NOMO-1 treated with dmso at 0.1 percent for 144 hours (cell line): Measurements from ENCODE around the gene MLXIP.

Source experiments
- DNase-seq: peaks from one replicate; lab custom pipeline; 2025; ENCODE audit not compliant: unreplicated experiment; lab: John Stamatoyannopoulos, UW

Gene MLXIP

DNA sequence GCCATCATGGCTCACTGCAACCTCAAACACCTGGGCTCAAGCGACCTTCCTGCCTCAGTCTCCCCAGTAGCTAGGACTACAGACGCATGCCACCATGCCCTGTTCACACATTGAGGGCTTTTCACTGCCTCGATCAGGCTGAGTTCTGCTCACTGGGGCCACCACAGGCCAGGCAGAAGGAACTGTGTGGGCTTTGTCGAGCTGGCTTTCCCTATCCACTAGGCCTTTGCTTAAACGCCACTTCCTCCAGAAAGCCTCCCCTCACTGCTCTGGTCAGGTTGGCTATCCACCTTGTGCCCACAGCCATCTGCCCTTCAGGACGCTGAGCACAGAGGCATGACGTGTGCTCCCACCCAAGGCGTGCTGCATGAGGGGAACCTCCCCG is 45.2 kb downstream of the MLXIP start:
- no peak for DNase-seq

- no peak for DNase-seq
Measured at GRCh38 chr12:122124370-122124769, 45.8 kb downstream of the MLXIP start.

DNA sequence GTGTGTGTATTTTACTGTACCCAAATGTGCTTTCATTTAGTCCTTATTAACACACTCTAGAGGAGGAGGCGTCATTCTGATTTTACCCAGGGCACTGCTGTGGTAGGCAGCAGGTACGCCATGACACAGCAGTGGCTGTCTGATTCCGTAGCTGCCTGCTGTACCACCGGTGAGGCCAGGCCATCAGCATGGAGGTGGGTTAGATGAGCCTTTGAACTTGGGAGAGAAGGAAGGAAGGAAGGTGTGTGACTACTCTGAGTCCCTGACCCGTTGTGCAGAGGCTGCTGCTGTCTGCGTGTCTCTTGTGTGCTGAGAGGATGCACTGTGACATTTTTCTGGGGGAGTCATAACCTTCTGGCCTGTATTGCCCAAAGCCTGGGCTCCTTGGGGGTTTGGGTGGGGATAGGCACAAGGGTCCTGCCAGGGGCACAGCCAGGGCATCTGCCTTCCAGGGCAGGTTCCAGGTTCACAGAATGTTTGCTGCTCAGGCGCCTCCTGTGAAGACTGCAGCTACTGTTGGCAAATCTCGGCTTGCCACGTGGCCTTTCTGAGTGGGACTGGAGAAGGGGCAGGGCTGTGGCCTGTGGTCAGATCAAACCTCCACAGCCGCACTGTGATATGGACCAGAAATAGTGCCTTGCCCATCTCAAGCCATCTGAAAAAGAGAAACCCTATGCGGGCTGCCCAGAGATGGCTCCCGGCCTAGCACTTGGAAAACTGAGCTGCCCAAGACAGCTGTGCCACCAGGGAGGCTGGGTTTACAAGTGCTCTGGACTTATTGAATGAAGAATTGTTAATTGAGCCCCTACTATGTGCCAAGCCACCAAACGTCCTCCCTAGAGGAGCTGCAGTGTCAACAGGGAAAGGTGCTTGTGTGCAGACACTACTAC is 47.1 kb downstream of the MLXIP start:
- no peak for DNase-seq

DNA sequence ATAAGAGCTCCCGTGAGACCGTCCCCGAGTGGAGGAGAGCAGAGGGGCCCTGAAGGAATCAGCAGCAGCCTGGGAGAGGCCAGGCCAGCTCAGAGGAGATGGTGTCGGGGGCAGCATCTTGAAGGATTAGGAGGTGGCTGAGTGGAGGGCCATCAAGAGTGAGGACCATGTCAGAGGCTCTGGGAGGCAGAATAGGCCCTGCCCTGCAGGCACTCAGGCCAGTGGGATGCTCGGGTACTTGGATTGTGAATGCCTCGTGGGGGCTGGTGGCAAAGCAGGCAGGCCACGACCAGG is 47.7 kb downstream of the MLXIP start:
- no peak for DNase-seq

GRCh38 chr12:122126713-122127597 is 48.4 kb downstream of the MLXIP start:
- DNase-seq: no peak

- DNase-seq: no peak
Measured at GRCh38 chr12:122127839-122128238, 49.3 kb downstream of the MLXIP start.

DNA sequence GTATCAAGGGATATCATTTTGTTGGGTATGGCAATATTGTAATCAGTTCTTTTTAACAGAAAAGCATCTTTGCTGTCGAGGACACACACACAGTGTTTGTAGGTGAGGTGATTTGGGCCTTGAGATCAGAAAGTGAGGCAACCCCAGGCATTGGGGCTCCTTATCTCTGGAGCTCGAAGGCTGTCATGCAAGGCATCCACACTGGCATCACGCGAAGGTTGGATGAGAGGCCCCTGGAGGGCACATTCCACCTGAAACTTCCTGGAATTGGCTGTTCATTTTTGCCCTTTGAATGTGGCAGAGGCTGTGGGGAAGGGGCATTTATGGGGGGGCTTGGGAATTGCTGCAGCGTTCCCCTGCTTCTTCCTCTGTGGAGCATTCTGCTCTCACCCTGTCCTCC is 49.9 kb downstream of the MLXIP start:
- DNase-seq: no peak

DNA sequence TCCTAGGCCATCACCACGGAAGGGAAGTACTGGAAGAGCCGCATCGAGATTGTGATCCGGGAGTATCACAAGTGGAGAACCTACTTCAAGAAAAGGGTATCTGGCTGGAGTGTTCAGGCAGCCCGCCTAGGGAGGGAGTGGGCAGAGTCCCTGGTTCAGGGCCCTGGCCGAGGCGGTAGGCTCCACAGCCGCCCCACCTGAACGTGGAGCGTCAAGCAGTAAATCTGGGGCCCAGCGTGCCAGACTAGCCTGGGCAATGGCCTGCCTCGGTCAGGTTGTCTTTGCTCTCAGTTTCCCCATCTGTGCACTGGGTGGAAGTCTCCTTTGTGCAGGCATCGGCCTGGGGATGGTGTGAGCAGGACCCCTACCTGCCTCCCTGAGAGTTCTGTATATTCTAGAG is 50.6 kb downstream of the MLXIP start:
- DNase-seq: no peak

DNA sequence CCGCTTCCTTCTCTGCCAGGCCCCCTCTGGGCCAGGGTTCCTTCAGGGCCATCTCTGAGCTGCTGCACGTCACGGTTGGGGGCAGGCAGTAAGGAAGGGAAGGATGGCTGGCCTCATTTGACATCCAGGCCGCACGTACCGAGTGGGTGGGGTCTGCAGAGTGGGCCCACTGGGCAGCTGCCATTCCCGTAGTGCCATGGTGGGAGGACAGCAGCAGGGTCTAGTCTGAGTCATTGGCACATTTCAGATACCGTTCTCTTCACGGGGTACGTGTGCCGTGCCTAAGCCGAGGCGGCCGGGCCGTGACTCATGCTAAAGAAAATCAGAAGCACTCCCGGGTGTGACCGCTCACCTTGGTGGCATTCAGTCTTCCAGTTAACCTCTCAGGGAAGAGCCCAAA is 51.6 kb downstream of the MLXIP start:
- DNase-seq: no peak

GRCh38 chr12:122133192-122133950 is 54.8 kb downstream of the MLXIP start:
- DNase-seq: no peak

GRCh38 chr12:122135437-122136031 is 57.0 kb downstream of the MLXIP start:
- no peak for DNase-seq

GRCh38 chr12:122137229-122137628 is 58.7 kb downstream of the MLXIP start:
- DNase-seq: no peak

- no peak for DNase-seq
Measured at GRCh38 chr12:122137681-122138080, 59.1 kb downstream of the MLXIP start.

GRCh38 chr12:122138181-122138580 is 59.6 kb downstream of the MLXIP start:
- DNase-seq: no peak

GRCh38 chr12:122138616-122139015 is 60.1 kb downstream of the MLXIP start:
- no peak for DNase-seq

DNA sequence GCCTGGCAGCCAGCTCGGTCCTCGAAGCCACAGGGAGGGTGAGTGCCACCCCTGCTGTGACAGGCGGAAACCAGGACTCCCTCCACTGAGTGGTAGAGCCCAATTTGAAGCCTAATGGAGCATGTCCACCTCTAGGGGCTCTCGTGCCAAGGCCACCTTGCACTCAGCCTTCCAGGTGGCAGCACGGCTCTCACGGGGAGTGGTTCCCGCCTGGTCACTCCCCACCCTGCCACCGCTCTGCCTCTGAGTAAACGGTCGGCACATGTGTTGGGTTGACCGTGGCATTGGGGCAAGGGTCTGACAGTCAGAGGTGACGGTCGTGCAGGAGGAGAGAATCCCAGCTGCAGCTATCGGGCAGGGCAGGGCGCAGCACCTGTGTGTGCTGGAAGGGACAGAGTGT is 60.7 kb downstream of the MLXIP start:
- no peak for DNase-seq

DNA sequence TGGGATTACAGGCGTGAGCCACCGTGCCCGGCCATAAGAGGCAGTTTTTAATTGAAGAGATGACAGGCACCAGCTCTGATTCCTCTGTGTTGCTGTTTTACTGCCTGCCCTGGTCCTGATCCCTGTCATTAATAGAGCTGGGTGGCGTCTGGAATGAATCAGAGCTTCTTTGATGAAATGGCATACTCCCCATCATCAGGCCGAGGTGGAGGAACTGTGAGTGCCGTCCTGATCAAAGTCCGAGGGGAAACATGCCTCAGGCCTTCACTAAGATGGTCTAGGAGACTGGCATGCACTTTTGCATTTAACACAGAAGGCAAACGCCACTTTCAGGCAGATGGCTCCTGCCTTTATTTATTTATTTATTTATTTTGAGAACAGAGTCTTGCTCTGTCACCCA is 61.4 kb downstream of the MLXIP start:
- no peak for DNase-seq

DNA sequence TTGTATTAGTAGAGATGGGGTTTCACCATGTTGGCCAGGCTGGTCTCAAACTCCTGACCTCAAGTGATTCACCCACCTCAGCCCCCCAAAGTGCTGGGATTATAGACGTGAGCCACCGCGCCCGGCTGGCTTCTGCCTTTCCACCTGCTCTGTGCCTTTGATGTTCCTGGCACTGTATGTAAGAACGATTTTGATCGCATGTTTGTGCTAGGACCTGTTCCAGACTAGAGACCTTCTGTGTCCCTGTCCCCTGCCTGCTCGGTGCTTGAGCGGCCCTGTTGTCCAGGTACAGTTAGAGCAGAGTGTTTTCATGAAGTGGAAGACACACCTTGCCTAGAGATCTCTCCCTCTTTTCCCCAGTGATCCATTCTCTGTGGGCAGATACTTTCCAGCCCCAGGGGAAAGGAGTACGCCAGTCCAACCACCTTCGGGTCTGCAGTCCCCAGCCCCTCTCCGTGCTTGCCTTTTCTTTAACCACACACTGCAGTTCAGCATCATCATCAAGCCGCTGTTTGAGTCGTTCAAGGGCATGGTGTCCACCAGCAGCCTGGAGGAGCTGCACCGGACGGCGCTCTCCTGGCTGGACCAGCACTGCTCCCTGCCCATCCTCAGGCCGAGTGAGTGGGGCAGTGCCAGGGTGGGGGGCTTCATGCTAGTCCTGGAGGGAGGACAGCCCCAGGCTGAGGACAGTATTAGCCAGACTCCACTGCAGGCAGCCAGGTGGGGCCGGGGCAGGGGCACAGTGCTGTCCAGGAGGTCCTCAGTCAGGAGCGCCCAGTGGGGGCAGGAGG is 62.1 kb downstream of the MLXIP start:
- DNase-seq: no peak

DNA sequence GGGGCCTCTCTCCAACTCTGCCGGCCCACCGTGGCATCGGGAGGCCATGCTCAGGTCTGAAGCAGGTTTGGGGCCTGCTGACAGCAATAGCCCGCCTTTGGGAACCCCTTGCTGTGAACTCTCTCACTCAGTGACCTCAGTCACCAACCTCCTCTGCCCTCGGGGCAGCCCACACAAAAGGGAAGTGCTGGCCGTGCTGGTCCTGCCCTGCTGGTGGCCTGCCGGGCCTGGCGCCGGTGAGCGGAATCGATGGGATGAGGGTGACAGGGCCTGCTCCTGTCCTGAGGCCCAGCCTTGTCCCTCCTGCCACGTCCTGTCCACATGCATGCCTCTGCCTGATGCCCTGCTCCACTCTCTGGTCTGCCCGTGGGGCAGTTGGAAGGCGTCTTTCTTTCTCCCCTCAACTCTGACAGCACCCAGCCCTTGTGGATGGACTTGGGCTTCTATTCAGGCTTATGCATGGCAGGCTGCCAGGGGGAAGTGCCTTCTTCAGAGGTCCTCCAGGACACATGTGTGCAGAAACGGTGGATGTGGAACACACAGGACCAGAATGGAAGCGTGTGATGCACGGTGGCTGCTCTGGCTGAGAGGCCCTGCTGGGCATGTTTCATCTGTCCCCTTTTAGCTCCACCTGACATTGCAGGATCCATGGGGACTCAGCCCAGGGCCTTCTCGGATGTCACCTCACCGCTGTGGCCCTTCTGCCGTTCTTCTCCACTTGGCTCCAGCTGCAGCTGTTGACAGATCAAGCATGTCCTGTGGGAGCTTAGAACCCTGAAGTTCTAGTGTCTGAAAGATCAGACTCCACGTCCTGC is 63.6 kb downstream of the MLXIP start:
- no peak for DNase-seq

DNA sequence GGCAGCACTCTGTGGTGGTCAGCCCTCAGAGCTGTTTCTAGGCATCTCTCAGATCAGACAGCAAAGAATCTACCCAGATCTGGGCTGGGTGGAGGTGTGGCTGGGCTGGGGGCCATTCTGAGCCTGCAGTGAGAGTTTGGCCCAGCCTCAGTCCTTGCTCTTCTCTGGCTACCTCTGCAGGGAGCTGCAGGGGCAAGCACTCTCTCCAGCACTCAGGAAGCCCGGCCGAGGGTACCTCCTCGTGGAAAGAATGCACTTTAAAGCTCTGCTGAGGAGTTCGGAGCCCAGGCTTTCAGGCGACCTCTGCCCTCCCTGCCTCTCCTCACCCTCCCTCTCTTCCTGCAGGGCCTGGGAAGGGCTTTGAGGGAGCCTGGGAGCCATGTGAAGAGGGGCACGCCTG is 64.3 kb downstream of the MLXIP start:
- no peak for DNase-seq
